ENCODE data around the gene SMPDL3B.

SMPDL3B gene

GRCh38 chr1:27934818-27935549 lies at the start of gene SMPDL3B:
Gene SMPDL3B (plus strand): TSS chr1:27935000. CDS start chr1:27935184, 184 bp downstream.
- TF ChIP-seq CTCF (IDR thresholded peaks at IDR 0.05; ENCODE audit: low read depth, low read length, missing control alignments) = no peak
- H3K4me3 ChIP-seq (ENCODE audit: low read depth, low read length) = peak within 1 kb of the TSS; percentile 13
- in situ Hi-C loops (cut with HindIII; ENCODE audit: low sequenced_read_pairs) = no loop called here
- no peak for DNase-seq (ENCODE audit: low read depth)

GRCh38 chr1:27885114-27885528 lies 49.7 kb upstream of the SMPDL3B start:
- no peak for TF ChIP-seq CTCF (IDR thresholded peaks at IDR 0.05; ENCODE audit: low read depth, low read length, missing control alignments)
- DNase-seq (ENCODE audit: low read depth) = no peak
- in situ Hi-C loops (cut with HindIII; ENCODE audit: low sequenced_read_pairs) = no loop called here
- H3K4me3 ChIP-seq (ENCODE audit: low read depth, low read length) = no peak overlapping the region

- H3K4me3 ChIP-seq (ENCODE audit: low read depth, low read length) = no peak overlapping the region
- in situ Hi-C loops (cut with HindIII; ENCODE audit: low sequenced_read_pairs) = no loop called here
- no peak for DNase-seq (ENCODE audit: low read depth)
- TF ChIP-seq CTCF (IDR thresholded peaks at IDR 0.05; ENCODE audit: low read depth, low read length, missing control alignments) = no peak
Measured at GRCh38 chr1:27885621-27886352, 49.0 kb upstream of the SMPDL3B start.

GRCh38 chr1:27886353-27886679 lies 48.5 kb upstream of the SMPDL3B start:
- H3K4me3 ChIP-seq (ENCODE audit: low read depth, low read length) = no peak overlapping the region
- no peak for TF ChIP-seq CTCF (IDR thresholded peaks at IDR 0.05; ENCODE audit: low read depth, low read length, missing control alignments)
- DNase-seq (ENCODE audit: low read depth) = no peak
- in situ Hi-C loops (cut with HindIII; ENCODE audit: low sequenced_read_pairs) = no loop called here

GRCh38 chr1:27886744-27887143 lies 48.1 kb upstream of the SMPDL3B start:
- no peak for TF ChIP-seq CTCF (IDR thresholded peaks at IDR 0.05; ENCODE audit: low read depth, low read length, missing control alignments)
- DNase-seq (ENCODE audit: low read depth) = no peak
- in situ Hi-C loops (cut with HindIII; ENCODE audit: low sequenced_read_pairs) = no loop called here
- no peak overlapping the region for H3K4me3 ChIP-seq (ENCODE audit: low read depth, low read length)

- TF ChIP-seq CTCF (IDR thresholded peaks at IDR 0.05; ENCODE audit: low read depth, low read length, missing control alignments) = no peak
- in situ Hi-C loops (cut with HindIII; ENCODE audit: low sequenced_read_pairs) = no loop called here
- DNase-seq (ENCODE audit: low read depth) = no peak
- H3K4me3 ChIP-seq (ENCODE audit: low read depth, low read length) = no peak overlapping the region
Measured at GRCh38 chr1:27887215-27888021, 47.4 kb upstream of the SMPDL3B start.
